Fibroblast of villous mesenchyme (primary cell): Measurements from ENCODE around the gene HCN2. TPM values are rescaled to one million over a fixed set of nuclear protein-coding genes. Genes with fewer than 3 reads are reported as not detected.

Experiments used
- DNase-seq: peaks from one replicate; pipeline ENCODE4 v3.0.0-alpha.2; 2010; ENCODE audit warnings: low read depth
- H3K4me3 ChIP-seq: 2 replicates; pipeline ENCODE4 v1.5.1; 2011; ENCODE audit warnings: low read depth, mild to moderate bottlenecking, low read length
- CTCF ChIP-seq: IDR thresholded peaks from 2 replicates; pipeline ENCODE4 v1.5.1; 2012; ENCODE audit warnings: low read depth, mild to moderate bottlenecking, low read length; ENCODE audit not compliant: insufficient read depth
- total RNA-seq: library from RNA; depleted of rRNA; stranded (reverse); fragments of >200 nt; gene quantifications from 2 replicates; pipeline ENCODE4 v1.2.3, GENCODE V29; 2012

HCN2 gene
- total RNA-seq, 1 donor: 0.86 TPM

- no peak overlapping the region for H3K4me3 ChIP-seq
- TF ChIP-seq CTCF: no peak
- DNase-seq: no peak
These were observed 3.4 kb downstream of the HCN2 start for GRCh38 chr19:593055-593454.

GRCh38 chr19:593505-593904, 3.8 kb downstream of the HCN2 start:
- TF ChIP-seq CTCF: no peak
- no peak overlapping the region for H3K4me3 ChIP-seq
- no peak for DNase-seq

- no peak for TF ChIP-seq CTCF
- DNase-seq: no peak
- H3K4me3 ChIP-seq: no peak overlapping the region
These were observed 4.7 kb downstream of the HCN2 start for GRCh38 chr19:594265-594870.

- no peak for TF ChIP-seq CTCF
- no peak overlapping the region for H3K4me3 ChIP-seq
- DNase-seq: no peak
These were observed 5.9 kb downstream of the HCN2 start for GRCh38 chr19:595326-596262.

- no peak for DNase-seq
- H3K4me3 ChIP-seq: no peak overlapping the region
- TF ChIP-seq CTCF: no peak
These were observed 6.6 kb downstream of the HCN2 start for GRCh38 chr19:596263-596655.

- H3K4me3 ChIP-seq: no peak overlapping the region
- no peak for TF ChIP-seq CTCF
These were observed 8.0 kb downstream of the HCN2 start for GRCh38 chr19:597406-598315.

More at GRCh38 chr19:597406-598315, 8.0 kb downstream of the HCN2 start:
- DNase-seq: no peak
